KOPT-K1 (cell line): ENCODE data around the gene PRKCB.
"Not testable (repeated sequence)": the region's sequence is repeated elsewhere in the genome, so short reads cannot be mapped to it uniquely, and the experiment has no call there.

ENCODE experiments used
- H3K27ac ChIP-seq: fragments of 200-600 bp; sonication (generic); 2 replicates; pipeline ENCODE4 v1.5.1; 2016; ENCODE audit warnings: antibody characterized with exemption, mild to moderate bottlenecking, low read depth, low read length; ENCODE audit not compliant: poor library complexity, severe bottlenecking
- H3K36me3 ChIP-seq: fragments of 200-600 bp; sonication (generic); 2 replicates; pipeline ENCODE4 v1.5.1; 2017; ENCODE audit warnings: antibody characterized with exemption, mild to moderate bottlenecking, low read length, moderate library complexity; ENCODE audit not compliant: insufficient read depth
- H3K9me3 ChIP-seq: fragments of 200-600 bp; sonication (generic); 2 replicates; pipeline ENCODE4 v1.5.1; 2017; ENCODE audit warnings: antibody characterized with exemption, low read length, mild to moderate bottlenecking; ENCODE audit not compliant: insufficient read depth, poor library complexity, severe bottlenecking

The PRKCB gene

DNA sequence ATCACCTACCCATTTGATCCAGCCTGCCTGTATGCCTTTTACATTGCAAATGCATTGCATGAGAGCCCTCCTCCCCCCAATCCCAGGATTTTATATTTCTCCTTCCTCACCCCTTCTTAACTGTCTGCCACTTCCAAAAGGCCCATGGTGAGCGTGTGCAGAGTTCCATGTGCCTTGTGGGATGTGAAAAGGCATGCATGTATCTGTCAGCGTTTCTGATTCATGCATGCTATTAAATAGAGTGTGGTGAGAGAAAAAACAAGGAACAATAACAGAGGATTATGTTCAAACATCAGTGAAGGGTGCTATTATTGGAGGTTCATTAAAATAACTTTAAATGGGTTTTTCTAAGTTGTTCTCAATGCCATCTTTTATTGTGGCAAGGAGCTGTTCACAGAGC is 359.4 kb downstream of the PRKCB start:
- H3K9me3 ChIP-seq, result no peaks in the 10 kb centered on the region
- no peak overlapping the region for H3K27ac ChIP-seq
- H3K36me3 ChIP-seq, result peaks cover 68% of the 10 kb centered on the region

DNA sequence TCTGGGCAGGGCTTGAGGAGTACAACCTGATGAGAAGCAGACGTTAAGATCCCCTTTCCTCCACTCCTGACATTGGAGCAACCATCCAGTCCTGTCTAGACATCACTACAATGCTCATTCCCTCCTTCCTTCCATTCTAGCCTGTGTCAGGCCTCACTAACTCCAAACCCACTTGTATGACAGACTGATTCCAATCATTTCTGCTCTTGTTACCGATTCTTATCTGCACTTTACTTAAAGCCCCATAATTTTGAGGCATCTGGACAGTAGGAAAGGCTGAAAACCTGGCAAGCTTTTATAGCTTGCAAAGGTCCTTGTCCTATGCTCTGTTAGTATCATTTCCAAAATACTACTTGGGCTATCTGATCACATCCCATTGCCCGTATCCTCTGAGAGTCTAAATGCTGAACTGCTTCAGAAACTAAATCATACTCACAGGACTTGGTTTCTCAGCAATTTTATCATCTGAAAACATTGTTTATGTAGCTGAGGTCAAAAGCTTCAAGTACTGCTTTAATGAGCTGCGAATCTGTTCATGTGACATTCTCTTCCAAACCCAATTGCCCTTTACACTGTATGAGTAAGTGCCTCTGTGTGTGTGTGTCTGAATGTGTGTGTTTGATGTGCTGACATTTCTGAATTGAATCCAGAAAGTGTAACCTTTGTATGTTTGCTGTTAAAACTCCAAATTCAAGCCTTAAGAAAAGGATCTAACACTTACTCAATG is 363.2 kb downstream of the PRKCB start:
- Histone ChIP-seq H3K36me3 (peaks cover 65% of the 10 kb centered on the region), H3K9me3 (no peaks in the 10 kb centered on the region), H3K27ac (no peak overlapping the region)

DNA sequence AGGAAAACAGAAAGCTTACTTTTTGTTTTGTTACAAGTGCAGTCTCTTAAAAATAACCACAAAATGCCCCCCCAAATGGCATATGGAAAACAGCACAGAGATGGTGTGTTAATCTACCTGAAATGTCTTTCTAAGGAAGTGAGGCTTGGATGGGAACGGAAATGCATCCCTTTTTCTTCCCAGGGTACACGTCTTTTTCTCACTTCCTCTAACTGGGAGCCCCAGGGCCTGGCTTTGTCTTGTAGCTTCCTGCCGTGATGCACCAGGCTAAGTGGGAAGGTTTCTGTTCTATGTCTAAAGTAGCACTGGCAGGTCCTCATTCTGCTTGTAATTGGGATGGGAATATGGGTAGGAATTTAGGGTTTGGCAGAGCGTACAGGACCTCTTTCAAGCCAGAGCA is 367.9 kb downstream of the PRKCB start:
- H3K27ac ChIP-seq, result no peak overlapping the region
- H3K9me3 ChIP-seq, result no peaks in the 10 kb centered on the region
- H3K36me3 ChIP-seq, result peaks cover 60% of the 10 kb centered on the region

DNA sequence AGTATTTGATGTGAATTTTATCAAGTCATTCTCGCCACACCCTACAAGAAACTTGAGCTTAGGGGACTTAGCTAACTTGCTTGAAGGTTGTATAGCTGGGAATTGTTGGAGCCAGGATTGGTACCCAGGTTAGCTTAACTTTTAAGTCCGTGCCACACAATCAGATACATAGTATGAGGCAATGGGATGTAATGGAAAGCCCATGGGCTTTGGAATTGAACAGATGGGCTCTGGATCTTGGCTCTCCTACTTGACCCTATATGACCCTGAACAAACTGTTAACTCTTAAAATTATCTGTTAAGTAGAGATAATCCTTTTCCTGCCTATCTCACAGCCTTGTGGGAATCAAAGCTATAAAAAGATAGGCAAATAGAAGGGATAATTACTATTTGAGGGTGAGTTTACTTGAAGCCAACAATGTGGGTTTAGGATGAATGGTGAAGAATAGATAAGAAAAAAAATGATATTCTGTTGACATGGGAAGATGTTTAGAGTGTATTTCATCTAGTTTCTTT is 368.4 kb downstream of the PRKCB start:
- Histone ChIP-seq H3K27ac (no peak overlapping the region), H3K36me3 (peaks cover 60% of the 10 kb centered on the region), H3K9me3 (no peaks in the 10 kb centered on the region)

DNA sequence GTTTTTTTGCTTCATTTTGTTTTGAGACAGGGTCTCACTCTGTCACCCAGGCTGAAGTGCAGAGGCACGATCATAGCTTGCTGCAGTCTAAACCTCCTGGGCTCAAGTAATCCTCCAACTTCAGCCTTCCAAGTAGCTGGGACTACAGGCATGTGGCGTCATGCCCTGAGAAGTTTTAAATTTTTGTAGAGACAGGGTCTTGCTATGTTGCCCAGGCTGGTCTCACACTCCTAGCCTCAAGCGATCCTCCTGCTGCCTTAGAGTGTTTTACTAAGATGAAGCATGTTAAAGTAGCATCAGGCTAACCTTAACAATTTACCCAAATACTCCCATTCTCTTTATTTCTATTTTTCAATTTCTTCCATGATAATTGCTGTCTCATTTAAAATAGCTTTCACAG is 371.1 kb downstream of the PRKCB start:
- peaks cover 41% of the 10 kb centered on the region; the same call in 1 of the 2 replicates for H3K36me3 ChIP-seq
- no peak overlapping the region for H3K27ac ChIP-seq
- H3K9me3 ChIP-seq, result no peaks in the 10 kb centered on the region

DNA sequence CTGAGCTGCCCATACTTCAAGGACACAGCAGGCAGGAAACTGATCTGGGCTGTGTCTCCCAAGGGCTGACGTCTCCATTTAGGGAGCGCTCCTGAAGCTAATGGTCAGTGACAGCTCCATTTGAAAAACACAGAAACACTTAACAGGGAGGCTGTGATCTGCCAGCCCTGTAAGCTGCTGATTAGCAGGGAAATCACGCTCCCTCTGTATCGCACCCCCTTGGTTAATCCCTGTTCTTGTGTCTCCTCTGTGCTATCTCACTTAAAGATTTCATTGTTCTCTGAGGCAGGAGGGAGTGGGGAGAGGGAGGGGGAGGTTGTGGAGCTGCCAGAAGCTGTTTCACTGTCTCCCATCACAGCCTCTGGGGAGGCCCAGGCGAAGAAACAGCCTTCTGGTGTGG is 372.9 kb downstream of the PRKCB start:
- peaks cover 37% of the 10 kb centered on the region for H3K36me3 ChIP-seq
- no peak overlapping the region for H3K27ac ChIP-seq
- H3K9me3 ChIP-seq, result no peaks in the 10 kb centered on the region

DNA sequence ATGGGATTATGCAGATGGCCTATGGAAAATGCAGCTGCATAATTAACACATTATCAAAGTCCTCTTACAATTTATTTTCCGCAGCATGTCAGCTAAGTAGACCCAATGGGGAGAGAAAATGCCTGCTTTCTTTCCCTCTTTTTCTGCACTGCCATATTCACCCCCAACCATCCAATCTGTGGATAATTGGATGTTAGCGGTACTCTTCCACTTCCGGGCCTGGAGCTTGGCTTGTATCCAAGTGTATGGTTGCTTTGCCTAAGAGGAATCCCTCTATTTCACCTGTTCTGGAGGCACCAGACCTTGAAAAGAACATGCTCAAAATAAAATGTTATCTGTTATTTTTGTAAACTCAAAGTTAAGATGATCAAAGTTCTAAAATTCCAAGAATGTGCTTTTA is 379.2 kb downstream of the PRKCB start:
- no peak overlapping the region for H3K27ac ChIP-seq
- H3K36me3 ChIP-seq, result peaks cover 27% of the 10 kb centered on the region
- H3K9me3 ChIP-seq, result no peaks in the 10 kb centered on the region

DNA sequence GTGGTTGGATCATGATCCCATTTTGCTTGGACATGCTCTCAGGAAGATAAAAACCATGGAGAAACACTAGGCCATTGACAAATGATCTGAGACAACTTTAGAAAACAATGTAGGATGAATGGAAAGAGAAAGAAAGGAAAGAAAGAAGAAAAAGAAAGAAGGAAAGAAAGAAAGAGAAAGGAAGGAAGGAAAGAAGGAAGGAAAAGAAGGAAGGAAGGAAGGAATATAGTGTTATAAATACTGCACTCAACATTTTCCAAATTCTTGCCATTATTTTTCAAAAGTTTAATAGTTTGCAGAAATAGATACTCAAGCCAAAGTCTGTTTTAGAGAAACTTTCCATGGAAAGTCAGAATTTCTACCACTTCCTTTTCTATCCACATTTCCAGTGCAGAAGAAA is 381.2 kb downstream of the PRKCB start:
- H3K36me3 ChIP-seq, result peaks cover 27% of the 10 kb centered on the region
- no peaks in the 10 kb centered on the region for H3K9me3 ChIP-seq
- no peak overlapping the region for H3K27ac ChIP-seq

DNA sequence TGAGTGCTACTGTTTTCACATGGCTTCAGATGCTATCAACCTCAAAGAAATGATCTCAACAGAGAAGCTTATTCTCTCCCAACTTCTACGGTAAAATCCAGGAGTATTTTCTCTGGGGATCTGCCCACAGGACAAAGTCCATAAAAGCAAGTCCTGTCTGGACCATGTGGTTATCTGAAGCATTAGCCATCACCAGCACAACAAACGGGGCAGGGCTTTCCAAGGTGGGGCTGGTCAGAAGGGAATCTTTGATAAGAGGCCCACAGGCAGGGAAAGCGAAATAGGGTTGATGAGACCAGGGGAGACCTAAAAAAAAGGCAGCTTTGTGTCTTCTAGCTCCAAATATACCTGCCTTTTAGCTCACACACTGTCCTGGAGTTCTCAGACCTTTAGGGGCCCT is 381.7 kb downstream of the PRKCB start:
- H3K36me3 ChIP-seq, result peaks cover 27% of the 10 kb centered on the region
- H3K27ac ChIP-seq, result no peak overlapping the region
- no peaks in the 10 kb centered on the region for H3K9me3 ChIP-seq

DNA sequence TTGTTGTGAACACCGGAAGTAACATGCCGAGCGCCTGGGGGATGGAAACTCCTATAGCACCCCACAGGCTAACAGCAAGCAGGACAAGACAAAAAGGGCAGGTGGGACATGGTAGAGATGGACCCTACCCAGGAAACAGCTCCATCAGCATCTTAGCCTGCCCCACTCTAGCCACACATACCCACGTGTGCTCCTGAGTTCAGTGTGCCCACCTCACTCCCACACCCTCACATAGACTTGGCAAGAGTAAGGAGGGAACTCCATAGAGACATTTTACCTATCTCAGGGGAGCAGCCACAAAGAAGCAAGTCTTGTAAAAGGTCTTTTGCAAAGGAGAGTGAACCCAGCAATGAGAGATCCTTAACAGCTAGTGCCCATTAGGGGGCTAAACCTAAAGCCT is 382.5 kb downstream of the PRKCB start:
- no peak overlapping the region for H3K27ac ChIP-seq
- peaks cover 24% of the 10 kb centered on the region for H3K36me3 ChIP-seq
- no peaks in the 10 kb centered on the region for H3K9me3 ChIP-seq

DNA sequence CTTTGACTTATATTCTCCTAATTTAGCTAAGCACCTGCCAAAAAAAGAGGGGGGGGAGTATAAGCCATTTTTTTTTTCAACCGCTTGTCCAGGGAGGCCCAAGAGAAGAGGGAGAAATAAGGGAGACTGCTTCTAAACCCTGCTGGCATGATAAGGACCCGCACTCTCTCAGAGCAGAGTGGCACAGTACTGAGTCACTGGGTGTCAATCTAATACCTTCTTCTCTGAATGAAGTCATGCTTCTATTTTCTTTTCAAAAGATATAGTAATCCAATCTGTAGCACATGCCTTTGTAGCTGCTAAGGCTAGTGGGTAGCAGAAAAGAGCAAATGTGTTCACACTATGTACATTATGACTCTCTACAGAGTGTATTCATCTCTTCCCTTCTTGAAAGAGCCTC is 385.4 kb downstream of the PRKCB start:
- H3K36me3 ChIP-seq, result no peaks in the 10 kb centered on the region; the same call in 1 of the 2 replicates
- H3K27ac ChIP-seq, result no peak overlapping the region
- H3K9me3 ChIP-seq, result no peaks in the 10 kb centered on the region

DNA sequence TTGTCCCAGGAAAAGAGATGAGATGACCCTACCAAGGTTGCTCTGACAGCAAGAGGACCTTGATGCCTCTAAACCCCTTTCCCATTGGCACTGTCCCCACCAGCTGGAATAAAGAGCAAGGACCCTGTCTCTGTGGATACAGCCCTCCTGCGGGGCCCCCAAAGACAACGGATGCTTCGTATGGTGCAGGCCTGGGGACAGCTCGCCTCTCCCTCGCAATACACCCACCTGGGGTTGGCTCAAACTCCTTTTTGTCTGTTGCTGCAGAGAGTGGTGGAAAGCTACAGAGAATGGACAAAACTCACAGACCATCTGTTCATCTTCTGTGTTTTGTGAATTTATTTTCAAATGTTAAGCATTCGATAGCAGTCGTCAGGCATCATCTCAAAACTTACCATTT is 392.7 kb downstream of the PRKCB start:
- Histone ChIP-seq H3K9me3 (no peaks in the 10 kb centered on the region), H3K36me3 (no peaks in the 10 kb centered on the region), H3K27ac (no peak overlapping the region)

DNA sequence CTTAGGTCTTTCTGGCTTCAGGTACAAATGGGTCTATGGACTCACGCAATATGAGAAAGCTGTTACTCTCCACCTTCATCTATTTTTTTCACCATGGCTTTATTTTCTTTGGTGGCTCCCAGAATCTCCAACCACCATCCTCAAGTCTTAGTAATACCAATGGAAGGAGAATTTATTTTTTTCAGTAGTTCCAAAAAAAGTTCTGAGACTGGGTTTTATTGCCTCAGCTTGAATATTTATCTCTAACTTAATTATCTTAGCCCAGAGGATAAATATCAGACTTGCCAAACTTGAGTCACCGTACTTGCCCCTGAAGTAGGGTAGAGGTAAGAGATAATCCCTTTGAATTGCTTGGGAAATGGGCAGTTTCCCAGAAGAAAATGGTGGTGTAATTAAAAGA is 397.2 kb downstream of the PRKCB start:
- peaks cover 4% of the 10 kb centered on the region for H3K9me3 ChIP-seq
- no peak overlapping the region for H3K27ac ChIP-seq
- H3K36me3 ChIP-seq, result no peaks in the 10 kb centered on the region

DNA sequence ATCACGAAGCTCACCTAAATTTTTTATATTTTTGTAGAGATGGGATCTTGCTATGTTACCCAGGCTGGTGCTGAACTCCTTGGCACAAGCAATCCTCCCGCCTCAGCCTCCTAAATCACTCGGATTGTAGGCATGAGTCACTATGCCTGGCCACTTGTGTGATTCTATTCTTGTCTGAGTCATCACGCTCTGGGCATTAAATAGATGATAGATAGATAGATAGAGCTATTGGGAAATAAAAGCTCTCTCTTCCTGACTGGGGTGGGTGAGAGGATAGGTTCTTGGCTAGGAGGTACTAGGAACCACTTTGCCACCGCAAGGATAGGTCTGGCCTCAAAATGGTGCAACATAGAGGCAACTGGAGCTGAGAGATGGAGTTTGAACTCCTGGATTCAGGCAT is 399.0 kb downstream of the PRKCB start:
- Histone ChIP-seq H3K9me3 (peaks cover 12% of the 10 kb centered on the region), H3K36me3 (no peaks in the 10 kb centered on the region), H3K27ac (no peak overlapping the region)

DNA sequence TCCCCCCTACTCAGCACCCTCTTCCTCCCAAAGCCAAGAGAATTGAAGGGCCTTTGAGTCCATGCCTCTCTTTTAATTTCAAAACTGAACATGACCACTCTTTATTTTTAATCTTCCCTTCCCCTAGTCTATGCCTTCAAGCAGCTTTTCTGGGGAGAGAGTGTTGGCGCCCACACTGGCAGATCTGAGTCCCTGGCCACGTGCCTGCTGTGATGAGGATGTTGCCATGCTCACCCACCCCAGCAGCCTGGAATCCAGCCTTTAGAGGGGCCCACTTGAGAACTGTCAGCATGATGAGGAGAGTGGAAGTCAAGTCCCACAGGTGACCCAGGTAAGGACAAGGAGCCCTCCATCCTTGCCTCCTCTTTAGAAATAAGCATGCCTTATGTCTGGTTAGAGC is 400.0 kb downstream of the PRKCB start:
- Histone ChIP-seq H3K36me3 (no peaks in the 10 kb centered on the region), H3K9me3 (peaks cover 12% of the 10 kb centered on the region)

DNA sequence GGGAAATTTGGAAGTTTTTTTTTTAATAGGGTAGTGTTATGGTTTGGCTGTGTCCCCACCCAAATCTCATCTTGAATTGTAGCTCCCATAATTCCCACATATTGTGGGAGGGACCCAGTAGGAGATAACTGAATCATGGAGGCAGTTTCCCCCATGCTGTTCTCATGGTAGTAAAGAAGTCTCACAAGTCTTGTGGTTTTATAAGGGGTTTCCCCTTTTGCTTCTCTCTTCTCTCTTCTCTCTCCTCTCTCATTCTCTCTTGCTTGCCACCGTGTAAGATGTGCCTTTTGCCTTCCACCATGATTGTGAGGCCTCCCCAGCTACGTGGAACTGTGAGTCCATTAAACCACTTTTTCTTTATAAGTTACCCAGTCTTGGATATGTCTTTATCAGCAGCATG is 403.1 kb downstream of the PRKCB start:
- not testable (repeated sequence) for H3K27ac ChIP-seq, H3K36me3 ChIP-seq
- peaks cover 12% of the 10 kb centered on the region for H3K9me3 ChIP-seq

More for the DNA sequence above, 400.0 kb downstream of the PRKCB start:
- H3K27ac ChIP-seq, result no peak overlapping the region
